ENCODE results near the gene TNS2.
"Not testable (repeated sequence)": the region's sequence is repeated elsewhere in the genome, so short reads cannot be mapped to it uniquely, and the experiment has no call there.

Gene TNS2, protein sequence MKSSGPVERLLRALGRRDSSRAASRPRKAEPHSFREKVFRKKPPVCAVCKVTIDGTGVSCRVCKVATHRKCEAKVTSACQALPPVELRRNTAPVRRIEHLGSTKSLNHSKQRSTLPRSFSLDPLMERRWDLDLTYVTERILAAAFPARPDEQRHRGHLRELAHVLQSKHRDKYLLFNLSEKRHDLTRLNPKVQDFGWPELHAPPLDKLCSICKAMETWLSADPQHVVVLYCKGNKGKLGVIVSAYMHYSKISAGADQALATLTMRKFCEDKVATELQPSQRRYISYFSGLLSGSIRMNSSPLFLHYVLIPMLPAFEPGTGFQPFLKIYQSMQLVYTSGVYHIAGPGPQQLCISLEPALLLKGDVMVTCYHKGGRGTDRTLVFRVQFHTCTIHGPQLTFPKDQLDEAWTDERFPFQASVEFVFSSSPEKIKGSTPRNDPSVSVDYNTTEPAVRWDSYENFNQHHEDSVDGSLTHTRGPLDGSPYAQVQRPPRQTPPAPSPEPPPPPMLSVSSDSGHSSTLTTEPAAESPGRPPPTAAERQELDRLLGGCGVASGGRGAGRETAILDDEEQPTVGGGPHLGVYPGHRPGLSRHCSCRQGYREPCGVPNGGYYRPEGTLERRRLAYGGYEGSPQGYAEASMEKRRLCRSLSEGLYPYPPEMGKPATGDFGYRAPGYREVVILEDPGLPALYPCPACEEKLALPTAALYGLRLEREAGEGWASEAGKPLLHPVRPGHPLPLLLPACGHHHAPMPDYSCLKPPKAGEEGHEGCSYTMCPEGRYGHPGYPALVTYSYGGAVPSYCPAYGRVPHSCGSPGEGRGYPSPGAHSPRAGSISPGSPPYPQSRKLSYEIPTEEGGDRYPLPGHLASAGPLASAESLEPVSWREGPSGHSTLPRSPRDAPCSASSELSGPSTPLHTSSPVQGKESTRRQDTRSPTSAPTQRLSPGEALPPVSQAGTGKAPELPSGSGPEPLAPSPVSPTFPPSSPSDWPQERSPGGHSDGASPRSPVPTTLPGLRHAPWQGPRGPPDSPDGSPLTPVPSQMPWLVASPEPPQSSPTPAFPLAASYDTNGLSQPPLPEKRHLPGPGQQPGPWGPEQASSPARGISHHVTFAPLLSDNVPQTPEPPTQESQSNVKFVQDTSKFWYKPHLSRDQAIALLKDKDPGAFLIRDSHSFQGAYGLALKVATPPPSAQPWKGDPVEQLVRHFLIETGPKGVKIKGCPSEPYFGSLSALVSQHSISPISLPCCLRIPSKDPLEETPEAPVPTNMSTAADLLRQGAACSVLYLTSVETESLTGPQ (N-terminal part only)

DNA sequence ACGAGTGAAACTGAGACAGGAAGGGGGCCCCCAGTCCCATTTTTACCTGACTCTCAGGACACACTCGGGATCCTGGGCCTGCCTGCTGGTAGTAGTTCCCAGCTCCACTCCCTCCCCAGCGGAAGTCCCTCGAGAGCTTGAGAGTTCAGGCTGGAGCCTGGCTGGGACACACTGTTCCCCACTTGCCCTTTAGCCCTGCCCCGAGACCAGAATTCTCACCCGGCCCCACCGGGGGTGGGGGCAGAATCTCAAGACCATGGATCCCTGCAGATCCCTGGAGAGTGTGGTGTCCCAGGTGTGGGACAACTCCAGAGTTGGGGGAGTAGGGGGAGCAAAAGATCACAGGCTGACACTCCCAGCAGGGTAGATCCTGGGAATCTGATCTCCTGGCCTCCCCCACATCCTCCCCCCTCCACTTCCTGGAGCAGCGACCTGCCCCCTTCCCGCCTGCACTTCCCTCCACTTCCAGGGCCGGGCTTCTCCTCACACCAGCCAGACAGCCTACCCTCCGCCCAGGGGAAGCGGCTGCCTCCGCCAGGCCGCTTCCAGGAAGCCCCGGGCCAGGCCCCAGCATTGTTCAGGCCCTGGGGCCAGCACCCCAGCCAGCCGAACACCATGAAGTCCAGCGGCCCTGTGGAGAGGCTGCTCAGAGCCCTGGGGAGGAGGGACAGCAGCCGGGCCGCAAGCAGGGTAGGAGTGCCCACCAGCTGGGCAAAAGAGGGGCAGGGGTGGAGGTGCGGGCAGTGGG, at the start of gene TNS2:
Gene TNS2 (plus strand): TSS at position 495 of the 748 bp plus-strand sequence. CDS start 121 bp downstream, at position 616.
- DNase-seq: no peak

DNA sequence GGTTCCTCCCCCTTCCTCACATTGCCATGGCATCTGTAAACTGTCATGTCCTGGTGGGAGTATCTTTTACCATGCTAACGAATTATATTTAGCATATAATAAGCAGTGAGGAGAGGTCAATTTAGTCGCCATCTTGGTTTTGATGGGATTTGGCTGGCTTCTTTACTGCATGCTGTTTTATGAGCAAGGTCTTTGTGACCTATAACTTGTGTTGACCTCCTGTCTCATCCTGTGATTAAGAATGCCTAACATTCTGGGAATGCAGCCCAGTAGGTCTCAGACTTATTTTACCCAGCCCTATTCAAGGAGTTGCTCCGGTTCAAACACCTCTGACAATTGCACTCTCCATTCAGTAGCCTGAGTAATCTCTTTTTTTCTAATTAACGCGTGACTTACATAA, 45.7 kb upstream of the TNS2 start:
- DNase-seq: no peak

DNA sequence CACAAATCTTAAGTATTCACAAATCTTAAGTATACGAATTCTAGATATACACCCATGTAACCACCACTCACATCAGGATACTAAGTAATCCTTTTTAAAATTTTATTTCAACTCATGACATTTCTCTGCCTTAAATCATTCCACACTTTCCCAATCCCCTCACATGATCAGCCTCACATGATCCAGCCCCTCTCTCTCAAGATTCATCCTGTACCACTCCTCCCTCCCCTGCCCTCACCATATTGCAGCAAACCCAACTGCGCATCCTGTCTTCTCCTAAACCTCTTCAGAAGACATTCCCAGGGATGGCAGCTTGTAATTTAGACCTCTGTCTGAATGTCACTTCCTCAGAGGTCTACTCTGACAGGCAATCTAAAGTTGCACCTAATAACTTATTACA, 45.3 kb upstream of the TNS2 start:
- DNase-seq: no peak

DNA sequence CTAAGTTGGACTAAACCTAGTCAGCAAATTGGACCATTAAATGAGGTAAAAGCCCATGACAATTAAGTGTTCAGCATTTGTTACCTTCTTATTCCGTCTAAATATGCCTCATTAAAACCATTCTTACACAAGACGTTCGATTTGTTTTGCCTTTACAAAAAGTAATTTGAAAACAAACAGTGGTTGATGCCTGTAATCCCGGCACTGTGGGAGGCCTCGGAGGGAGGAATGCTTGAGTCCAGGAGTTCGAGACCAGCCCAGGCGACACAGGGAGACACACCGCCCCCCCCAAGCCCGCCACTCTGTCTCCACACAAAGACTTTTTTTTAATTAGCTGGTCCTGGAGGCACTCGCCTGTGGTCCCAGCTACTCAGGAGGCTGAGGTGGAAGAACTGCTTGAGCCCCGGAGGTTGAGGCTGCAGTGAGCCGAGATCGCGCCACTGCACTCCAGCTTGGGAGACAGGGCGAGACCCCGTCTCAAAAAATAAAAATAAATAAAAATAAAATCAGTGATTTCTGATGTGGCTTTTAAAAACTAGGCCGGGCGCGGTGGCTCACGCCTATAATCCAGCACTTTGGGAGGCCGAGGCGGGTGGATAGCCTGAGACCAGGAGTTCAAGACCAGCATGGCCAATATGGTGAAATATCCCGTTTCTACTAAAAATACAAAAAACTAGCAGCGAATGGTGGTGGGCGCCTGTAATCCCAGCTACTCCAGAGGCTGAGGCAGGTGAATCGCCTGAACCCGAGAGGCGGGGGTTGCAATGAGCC, 44.5 kb upstream of the TNS2 start:
- peak; percentile 17 for DNase-seq

DNA sequence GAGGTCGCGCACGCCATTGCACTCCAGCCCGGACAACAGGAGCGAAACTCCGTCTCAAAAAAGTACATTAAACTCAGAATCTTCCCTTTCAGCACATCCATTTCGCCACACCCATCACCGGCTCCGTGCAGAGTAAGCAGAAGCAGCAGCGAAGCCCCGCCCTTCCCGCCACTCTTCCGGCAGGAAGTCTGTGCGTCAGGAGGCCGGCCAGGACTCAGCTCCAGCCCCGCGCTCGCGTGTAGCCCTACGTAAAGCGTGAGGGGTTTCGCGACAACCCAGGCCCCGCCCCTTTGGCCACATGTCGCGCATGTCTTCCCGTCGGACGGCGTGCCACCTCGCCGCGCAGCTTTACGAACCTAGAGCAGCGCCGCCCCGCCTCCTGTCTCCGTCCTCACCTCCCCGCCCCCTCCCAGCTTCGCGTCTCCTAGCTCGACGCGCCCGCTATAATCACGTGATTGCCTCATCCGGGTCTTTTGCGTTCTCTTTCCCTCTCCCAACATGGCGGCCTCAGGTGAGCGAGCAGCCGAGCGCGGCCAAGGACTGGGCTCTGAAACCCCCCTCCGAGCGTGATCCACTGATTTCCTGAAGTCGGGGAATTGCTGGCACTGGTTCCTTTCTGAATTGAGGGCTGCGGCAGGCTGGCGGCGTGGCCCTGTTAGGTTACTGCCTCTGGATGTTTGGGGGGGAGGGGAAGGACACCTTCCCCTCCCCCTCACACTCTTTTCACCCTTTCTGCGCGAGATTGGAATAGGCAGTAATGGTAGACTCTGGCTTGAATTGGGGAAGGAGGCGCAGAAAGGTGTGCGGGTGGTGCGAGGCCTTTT, 43.7 kb upstream of the TNS2 start, which contains the start of gene EIF4B:
Gene EIF4B (plus strand): TSS at position 471 of the 824 bp plus-strand sequence. CDS start 28 bp downstream, at position 499.
- DNase-seq: peak; percentile 100

DNA sequence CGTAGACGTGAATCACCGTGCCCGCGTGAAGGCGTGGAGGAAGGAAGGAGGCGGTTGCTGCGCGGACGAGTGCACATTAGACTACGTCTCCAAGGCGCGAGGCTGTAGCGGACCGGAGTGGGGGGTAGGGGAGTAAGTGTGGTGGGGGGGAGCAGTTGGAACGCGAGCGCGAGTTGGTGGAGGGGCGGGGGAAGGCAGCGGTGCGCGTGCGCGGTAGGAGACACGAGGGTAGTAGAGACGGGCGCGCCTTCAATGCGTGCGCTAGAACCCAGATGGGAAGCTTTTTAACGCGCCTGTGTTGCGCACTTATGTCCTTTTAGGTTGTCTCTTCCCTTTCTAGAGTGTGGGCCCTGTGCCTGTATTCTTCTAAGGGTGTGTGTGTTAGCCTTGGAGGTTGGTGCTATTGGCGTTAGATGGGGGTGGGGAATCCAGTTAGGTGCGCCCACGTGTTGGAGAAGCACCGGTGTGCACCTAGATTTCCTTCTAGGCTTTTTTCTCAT, 43.0 kb upstream of the TNS2 start:
- peak; percentile 95 for DNase-seq

DNA sequence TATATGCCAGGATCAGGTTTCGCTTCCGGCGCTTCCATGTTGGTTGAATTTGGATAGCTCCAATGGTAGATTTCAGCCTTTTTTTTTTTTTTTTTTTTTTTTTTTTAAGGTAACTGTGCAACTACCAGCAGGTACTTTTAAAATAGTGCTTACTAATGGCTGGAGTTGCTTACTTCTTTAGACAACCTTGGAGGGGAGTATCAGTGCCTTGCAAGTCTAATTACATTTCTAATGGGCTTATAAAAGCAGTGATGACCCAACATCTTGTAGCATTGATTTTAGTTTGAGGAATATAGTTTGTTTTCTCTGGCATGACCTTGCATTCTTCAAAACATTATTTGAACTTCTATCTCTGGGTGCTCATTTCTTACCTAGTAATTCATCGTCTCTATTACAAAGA, 42.5 kb upstream of the TNS2 start:
- DNase-seq: no peak

DNA sequence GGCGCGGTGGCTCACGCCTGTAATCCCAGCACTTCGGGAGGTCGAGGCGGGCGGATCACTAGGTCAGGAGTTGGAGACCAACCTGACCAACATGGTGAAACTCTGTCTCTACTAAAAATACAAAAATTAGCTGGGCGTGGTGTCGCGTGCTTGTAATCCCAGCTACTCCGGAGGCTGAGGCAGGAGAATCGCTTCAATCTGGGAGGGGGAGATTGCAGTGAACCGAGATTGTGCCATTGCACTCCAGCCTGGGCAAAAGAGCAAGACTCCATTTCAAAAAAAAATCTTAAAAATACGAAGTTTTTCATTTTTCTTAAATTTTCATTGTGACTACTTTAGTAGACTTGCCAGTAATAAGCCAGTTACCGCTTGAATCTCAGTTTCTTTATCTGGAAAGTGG, 41.1 kb upstream of the TNS2 start:
- not testable (repeated sequence) for DNase-seq

DNA sequence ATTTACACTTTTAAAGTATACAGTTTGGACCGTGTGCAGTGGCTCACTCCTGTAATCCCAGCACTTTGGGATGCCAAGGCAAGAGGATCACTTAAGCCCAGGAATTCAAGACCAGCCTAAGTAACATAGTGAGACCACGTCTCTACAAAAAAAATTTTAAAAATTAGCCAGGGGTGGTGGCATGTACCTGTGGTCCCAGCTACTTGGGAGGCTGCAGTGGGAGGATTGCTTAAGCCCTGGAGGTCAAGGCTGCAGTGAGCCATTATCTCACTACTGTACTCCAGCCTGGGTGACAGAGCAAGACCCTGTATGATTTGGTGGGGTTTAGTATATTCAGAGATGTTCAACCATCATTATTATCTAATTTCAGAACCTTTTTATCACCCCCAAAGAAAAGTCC, 38.9 kb upstream of the TNS2 start:
- DNase-seq: no peak

DNA sequence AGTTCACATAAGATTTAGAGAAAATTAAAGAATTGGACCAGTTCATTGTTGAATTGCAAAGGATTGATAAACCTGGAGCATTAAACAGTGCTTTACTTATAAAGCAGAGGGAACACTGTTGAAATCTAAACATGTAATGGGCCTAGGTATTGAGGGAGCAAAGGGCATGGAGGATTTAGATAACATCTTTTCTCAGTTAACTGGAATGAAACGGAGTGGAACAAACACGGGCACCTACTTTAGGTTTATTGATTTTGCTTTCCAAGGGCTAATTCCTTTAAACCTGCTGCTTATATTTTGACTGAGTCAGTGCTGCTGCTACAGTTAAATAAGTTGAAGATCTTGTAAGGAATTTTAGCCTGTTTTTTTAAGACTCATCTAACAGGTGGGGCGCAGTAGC, 38.0 kb upstream of the TNS2 start:
- no peak for DNase-seq

DNA sequence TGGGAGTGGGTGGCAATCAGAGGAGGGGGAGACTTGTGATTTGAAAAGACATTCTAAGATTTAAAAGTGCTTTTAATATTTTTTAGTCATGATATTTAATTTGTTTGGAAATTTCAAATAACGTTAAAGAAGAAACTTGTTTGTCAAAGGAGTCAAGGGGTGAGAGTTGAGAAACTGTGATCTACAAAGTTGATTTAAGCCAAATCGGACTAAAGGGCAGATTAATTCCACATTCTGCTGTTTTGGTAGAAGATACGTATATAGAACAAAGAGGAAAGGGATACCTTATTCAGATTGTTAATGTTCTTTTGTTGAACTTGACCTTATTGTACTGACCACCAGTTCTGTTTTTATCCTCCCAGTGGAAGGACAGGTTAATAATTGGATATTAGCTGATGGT, 36.9 kb upstream of the TNS2 start:
- no peak for DNase-seq

DNA sequence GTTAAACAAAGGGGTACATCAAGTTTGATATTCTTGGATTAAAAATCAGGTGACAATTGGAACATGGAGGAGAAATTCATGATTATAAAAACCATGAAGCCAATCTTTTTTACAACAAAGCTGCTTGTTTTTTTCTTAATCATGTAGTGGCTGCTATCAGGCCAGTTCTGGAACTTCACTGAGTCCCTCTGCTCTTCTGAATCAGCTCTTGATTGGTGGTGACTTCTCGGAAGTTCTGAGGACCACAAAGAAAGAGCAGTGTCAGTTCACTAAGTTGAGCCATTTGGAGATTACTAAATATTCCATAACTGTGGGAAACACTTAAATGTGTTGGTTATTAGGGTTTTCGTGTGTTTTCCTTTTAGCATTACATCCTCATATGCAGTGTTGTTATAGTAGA, 35.2 kb upstream of the TNS2 start:
- no peak for DNase-seq

DNA sequence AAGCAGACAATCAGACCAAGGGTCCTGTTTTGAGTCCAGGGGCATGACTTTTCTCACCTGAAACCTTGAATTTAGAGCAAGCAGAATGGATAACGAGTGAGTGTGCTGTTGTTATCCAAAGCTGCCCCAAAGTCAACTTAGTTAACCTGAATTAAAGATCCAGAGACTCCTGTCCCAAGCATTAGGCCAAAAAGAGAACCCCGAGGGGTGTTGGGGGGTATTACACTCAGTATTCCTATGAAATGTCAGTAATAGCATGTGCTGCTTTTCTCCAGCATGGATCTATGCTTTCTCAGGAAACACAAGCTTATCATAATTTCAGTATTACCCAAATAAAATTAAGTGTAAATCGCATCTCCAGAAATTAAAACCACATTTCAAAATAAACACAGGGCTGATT, 24.6 kb upstream of the TNS2 start:
- DNase-seq: no peak

DNA sequence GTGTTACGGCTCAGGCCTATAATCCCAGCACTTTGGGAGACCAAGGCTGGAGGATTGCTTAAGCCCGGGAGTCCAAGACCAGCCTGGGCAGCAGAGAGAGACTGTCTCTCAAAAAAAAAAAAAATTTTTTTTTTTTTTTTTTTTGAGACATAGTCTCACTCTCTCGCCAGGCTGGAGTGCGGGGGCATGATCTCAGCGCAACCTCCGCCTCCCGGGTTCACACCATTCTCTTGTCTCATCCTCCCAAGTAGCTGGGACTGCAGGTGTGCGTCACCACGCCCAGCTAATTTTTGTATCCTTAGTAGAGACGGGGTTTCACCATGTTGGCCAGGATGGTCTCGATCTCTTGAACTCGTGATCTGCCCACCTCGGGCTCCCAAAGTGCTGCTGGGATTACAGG, 22.9 kb upstream of the TNS2 start:
- DNase-seq: not testable (repeated sequence)

DNA sequence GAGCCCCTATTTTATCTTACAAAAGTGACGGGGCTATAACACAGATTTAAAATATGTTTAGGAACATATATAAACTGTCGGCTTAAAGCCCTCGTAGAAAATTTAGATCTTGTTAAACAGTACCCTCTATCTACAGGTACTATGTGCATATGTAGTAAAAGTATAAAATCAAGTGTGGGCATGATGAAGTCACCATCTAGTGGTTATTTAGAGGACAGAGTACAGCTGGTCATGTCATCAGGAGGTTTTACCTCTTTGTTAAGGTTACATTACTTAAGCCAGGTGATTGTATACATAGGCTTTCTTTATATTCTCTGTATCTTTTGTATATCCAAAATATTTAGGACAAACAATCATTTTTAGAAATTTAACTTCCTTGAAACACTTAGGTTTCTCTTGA, 18.2 kb upstream of the TNS2 start:
- no peak for DNase-seq

DNA sequence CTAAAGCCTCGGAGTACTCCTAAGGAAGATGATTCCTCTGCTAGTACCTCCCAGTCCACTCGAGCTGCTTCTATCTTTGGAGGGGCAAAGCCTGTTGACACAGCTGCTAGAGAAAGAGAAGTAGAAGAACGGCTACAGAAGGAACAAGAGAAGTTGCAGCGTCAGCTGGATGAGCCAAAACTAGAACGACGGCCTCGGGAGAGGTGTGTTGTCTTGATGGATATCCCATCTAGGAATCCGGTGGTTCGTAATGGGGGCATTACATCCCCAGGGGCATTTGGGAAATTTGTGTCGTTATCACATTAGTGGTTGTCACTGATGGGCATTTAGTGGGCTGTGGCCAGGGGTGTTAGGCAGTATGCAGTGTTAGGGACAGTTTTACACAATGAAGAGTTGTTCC, 16.0 kb upstream of the TNS2 start:
- not testable (repeated sequence) for DNase-seq

DNA sequence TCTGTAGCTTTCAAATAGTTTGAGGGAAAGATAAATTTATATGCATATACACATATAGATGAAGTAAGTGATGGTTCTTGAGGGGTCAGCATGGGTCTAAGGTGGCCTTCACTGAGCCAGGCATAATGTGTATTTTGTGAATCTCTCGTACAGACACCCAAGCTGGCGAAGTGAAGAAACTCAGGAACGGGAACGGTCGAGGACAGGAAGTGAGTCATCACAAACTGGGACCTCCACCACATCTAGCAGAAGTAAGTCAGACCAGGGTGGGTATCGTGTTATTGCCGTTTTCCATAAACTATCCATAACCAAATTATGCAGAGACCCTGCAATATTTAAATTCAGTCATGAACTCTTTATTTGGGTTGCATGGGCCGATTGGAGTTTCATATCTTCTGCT, 15.4 kb upstream of the TNS2 start:
- DNase-seq: no peak

DNA sequence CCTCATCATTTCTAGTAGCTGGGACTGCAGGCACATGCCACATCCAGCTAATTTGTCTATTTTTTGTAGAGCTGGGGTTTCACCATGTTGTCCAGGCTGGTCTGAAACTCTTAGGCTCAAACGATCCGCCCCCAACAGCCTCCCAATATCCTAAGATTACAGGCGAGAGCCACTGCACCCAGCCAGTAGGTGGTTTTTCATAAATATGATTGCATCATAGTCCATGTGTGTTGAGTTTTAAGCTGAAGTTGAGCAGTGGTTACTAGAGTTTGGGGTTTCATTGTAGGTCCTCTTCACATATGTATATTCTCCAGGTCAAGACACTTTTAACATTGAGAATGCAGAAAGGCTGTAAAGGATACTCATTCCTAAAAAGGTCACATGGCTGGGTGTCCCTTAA, 13.1 kb upstream of the TNS2 start:
- no peak for DNase-seq

DNA sequence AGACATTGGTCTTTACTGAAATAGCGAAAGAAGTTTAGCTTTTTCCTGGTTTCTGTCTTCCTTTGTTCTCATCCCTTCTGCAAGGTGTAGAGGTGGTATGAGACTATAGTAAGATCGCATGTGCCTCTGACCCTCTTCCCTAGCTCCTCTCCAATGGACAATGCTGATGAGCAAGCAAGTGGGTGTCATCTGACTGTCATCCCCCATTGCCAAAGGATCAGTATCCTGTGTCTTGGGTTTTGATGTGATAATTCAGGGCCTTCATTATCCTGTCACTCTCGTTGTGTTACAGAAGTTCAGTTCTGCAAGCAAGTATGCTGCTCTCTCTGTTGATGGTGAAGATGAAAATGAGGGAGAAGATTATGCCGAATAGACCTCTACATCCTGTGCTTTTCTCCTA, 10.0 kb upstream of the TNS2 start:
- DNase-seq: no peak

Data from hematopoietic multipotent progenitor cell treated with erythropoietin and hydrocortisone succinate and interleukin-3 and kit ligand, for 4 days (in vitro differentiated cells).